A549 (cell line): Measurements from ENCODE around the gene INTS7. TPM values are rescaled to one million over a fixed set of nuclear protein-coding genes. Genes with fewer than 3 reads are reported as not detected.

ENCODE experiments used
- ATAC-seq, 2 experiments: fragments of 200-7000 bp in 1 of 2; fragments of >200 bp in 1 of 2; cut with Nextera tagmentation in 1 of 2; cut with Tn5 transposase in 1 of 2; 3 replicates each; pipeline versions ENCODE4 v1.8.0 to v1.9.1; 2018 to 2020; ENCODE audit warnings: mild to moderate bottlenecking in 1 of 2, moderate library complexity in 1 of 2
- CTCF ChIA-PET: fragments of 300-600 bp; sonication (Branson Sonifier 250); formaldehyde crosslinking; extraction: SDS; loops from one replicate; lab custom pipeline; 2021; ENCODE audit warnings: antibody characterized with exemption, inconsistent platforms; lab: Yijun Ruan, JAX
- POLR2A ChIA-PET: fragments of 350-600 bp; formaldehyde crosslinking; extraction: SDS; loops from one replicate; lab custom pipeline; 2021; ENCODE audit warnings: antibody characterized with exemption, inconsistent platforms; lab: Yijun Ruan, JAX
- DNase-seq, 2 experiments: peaks; one replicate each; pipeline versions ENCODE4 v3.0.0 to v3.0.0-alpha.2; 2011 to 2016; ENCODE audit warnings: low read depth in 1 of 2, low spot score in 1 of 2
- FAIRE-seq: peaks from 2 replicates; lab custom pipeline; 2011; peaks lifted over from hg19 to GRCh38; lab: Jason Lieb, UNC
- H3K27ac ChIP-seq, 2 experiments: fragments of >200 bp; sonication (Bioruptor Twin); formaldehyde crosslinking; 3 replicates each; pipeline ENCODE4 v1.5.1; 2016 to 2017
- H3K4me1 ChIP-seq: fragments of >200 bp; sonication (Bioruptor Twin); formaldehyde crosslinking; 3 replicates; pipeline ENCODE4 v1.6.1; 2016
- H3K4me2 ChIP-seq: fragments of >200 bp; sonication (Bioruptor Twin); formaldehyde crosslinking; 3 replicates; pipeline ENCODE4 v1.6.1; 2016
- H3K4me3 ChIP-seq: fragments of >200 bp; sonication (Bioruptor Twin); formaldehyde crosslinking; 3 replicates; pipeline ENCODE4 v1.5.1; 2016
- H3K9me3 ChIP-seq: fragments of >200 bp; sonication (Bioruptor Twin); formaldehyde crosslinking; 3 replicates; pipeline ENCODE4 v1.6.1; 2016
- CBX2 ChIP-seq: fragments of 200-600 bp; sonication (generic); IDR thresholded peaks from 2 replicates; pipeline ENCODE4 v1.6.1; 2016; ENCODE audit warnings: low read depth, mild to moderate bottlenecking, borderline replicate concordance
- CBX8 ChIP-seq: fragments of 200-600 bp; sonication (generic); IDR thresholded peaks from 2 replicates; pipeline ENCODE4 v1.6.1; 2016
- CEBPB ChIP-seq, 2 experiments: fragments of >200 bp in 1 of 2; sonication (Bioruptor Twin) in 1 of 2; formaldehyde crosslinking in 1 of 2; IDR thresholded peaks; 2 replicates each; pipeline ENCODE4 v1.6.1; 2012 to 2016
- CHD2 ChIP-seq: fragments of 150-350 bp; IDR thresholded peaks from 2 replicates; pipeline ENCODE4 v1.6.1; 2014; ENCODE audit warnings: low read length; ENCODE audit not compliant: partially characterized antibody
- E2F6 ChIP-seq: IDR thresholded peaks from 2 replicates; pipeline ENCODE4 v1.6.1; 2012; ENCODE audit warnings: low read depth, borderline replicate concordance
- EHMT2 ChIP-seq: fragments of 200-600 bp; sonication (generic); IDR thresholded peaks from 2 replicates; pipeline ENCODE4 v1.6.1; 2016; ENCODE audit warnings: antibody characterized with exemption, low read depth, mild to moderate bottlenecking, moderate library complexity
- ESRRA ChIP-seq: fragments of 150-350 bp; IDR thresholded peaks from 2 replicates; pipeline ENCODE4 v1.6.1; 2014; ENCODE audit warnings: mild to moderate bottlenecking, low read length, borderline replicate concordance
- FOSL2 ChIP-seq, 2 experiments: fragments of 450-650 bp in 1 of 2; fragments of >200 bp in 1 of 2; sonication (Bioruptor Twin) in 1 of 2; formaldehyde crosslinking; IDR thresholded peaks; 2 replicates each; pipeline versions ENCODE4 v1.5.0 to v1.6.1; 2016 to 2020; ENCODE audit warnings: mild to moderate bottlenecking in 1 of 2, moderate library complexity in 1 of 2
- HES2 ChIP-seq: fragments of >200 bp; sonication (Bioruptor Twin); formaldehyde crosslinking; IDR thresholded peaks from 2 replicates; pipeline ENCODE4 v1.6.1; 2016
- HEYL ChIP-seq: fragments of 250-450 bp; sonication (Bioruptor Pico); IDR thresholded peaks from 2 replicates; pipeline ENCODE4 v1.8.0; 2021; ENCODE audit warnings: mild to moderate bottlenecking, moderate library complexity
- HOXA7 ChIP-seq: fragments of 250-450 bp; sonication (Bioruptor Pico); IDR thresholded peaks from 2 replicates; pipeline ENCODE4 v1.5.0; 2020; ENCODE audit warnings: mild to moderate bottlenecking, moderate library complexity
- HOXB13 ChIP-seq: fragments of 250-450 bp; sonication (Bioruptor Pico); IDR thresholded peaks from 2 replicates; pipeline ENCODE4 v1.5.0; 2020; ENCODE audit warnings: low read depth, mild to moderate bottlenecking, moderate library complexity
- KDM1A ChIP-seq: fragments of 200-600 bp; sonication (generic); IDR thresholded peaks from 2 replicates; pipeline ENCODE4 v1.6.1; 2016; ENCODE audit warnings: low read depth, mild to moderate bottlenecking
- KDM5A ChIP-seq: fragments of 200-600 bp; sonication (generic); IDR thresholded peaks from 2 replicates; pipeline ENCODE4 v1.6.1; 2016; ENCODE audit warnings: antibody characterized with exemption, mild to moderate bottlenecking
- MAX ChIP-seq: IDR thresholded peaks from 2 replicates; pipeline ENCODE4 v1.6.1; 2012
- MAZ ChIP-seq: fragments of 150-350 bp; IDR thresholded peaks from 2 replicates; pipeline ENCODE4 v1.6.1; 2014; ENCODE audit warnings: antibody characterized with exemption, low read depth, low read length, borderline replicate concordance
- MYC ChIP-seq: IDR thresholded peaks from 2 replicates; pipeline ENCODE4 v1.6.1; 2012; ENCODE audit warnings: mild to moderate bottlenecking, inconsistent platforms, low read length, improper control_type of control experiment, borderline replicate concordance
- NFE2L2 ChIP-seq: fragments of 150-350 bp; conservative IDR thresholded peaks from 2 replicates; pipeline ENCODE4 v1.6.1; 2014; ENCODE audit warnings: low read length
- POLR2A ChIP-seq: IDR thresholded peaks from 2 replicates; pipeline ENCODE4 v1.6.1; 2012; ENCODE audit warnings: mild to moderate bottlenecking, low read length
- POLR2AphosphoS2 ChIP-seq: conservative IDR thresholded peaks from 2 replicates; pipeline ENCODE4 v1.6.1; 2012; ENCODE audit warnings: low read length, improper control_type of control experiment, inconsistent platforms
- RAD21 ChIP-seq, 2 experiments: fragments of >200 bp in 1 of 2; sonication (Bioruptor Twin) in 1 of 2; formaldehyde crosslinking in 1 of 2; IDR thresholded peaks in 1 of 2; conservative IDR thresholded peaks in 1 of 2; 2 replicates in 1 of 2; 3 replicates in 1 of 2; pipeline ENCODE4 v1.6.1; 2012 to 2018; ENCODE audit warnings: inconsistent platforms in 1 of 2
- SMC3 ChIP-seq: fragments of >200 bp; sonication (Bioruptor Twin); formaldehyde crosslinking; IDR thresholded peaks from 3 replicates; pipeline ENCODE4 v1.6.1; 2018; ENCODE audit warnings: inconsistent platforms
- USF2 ChIP-seq: fragments of 450-650 bp; IDR thresholded peaks from 2 replicates; pipeline ENCODE4 v1.6.1; 2014; ENCODE audit warnings: antibody characterized with exemption
- ZC3H11A ChIP-seq: fragments of 450-650 bp; IDR thresholded peaks from 2 replicates; pipeline ENCODE4 v1.6.1; 2014; ENCODE audit warnings: antibody characterized with exemption, mild to moderate bottlenecking
- ZNF302 ChIP-seq: fragments of 250-450 bp; sonication (Bioruptor Pico); IDR thresholded peaks from 2 replicates; pipeline ENCODE4 v1.9.0; 2021; ENCODE audit warnings: inconsistent platforms, mild to moderate bottlenecking, moderate library complexity
- WGBS: methylation state at CpG from one replicate; pipeline ENCODE4 v1.1.6; 2017; ENCODE audit errors: missing lambda C conversion rate; 5-methylcytosine and 5-hydroxymethylcytosine counted together
- polyA plus RNA-seq, 4 experiments: library from polyadenylated mRNA; depleted of rRNA in 3 of 4; stranded (reverse); fragments of >200 nt; fragmentation: RNase III in 1 of 4; extraction: RNeasy Plus Mini Kit Qiagen cat#74134 plus additional on column Dnase treatment in 1 of 4; gene quantifications; 2 replicates in 3 of 4; 3 replicates in 1 of 4; pipeline ENCODE4 v1.2.3, GENCODE V29; 2011 to 2017

Gene INTS7
- polyA plus RNA-seq, 2 of the 4 experiments (the other 2 are of a cell fraction) = 21.5 to 47.2 TPM

GRCh38 chr1:212044851-212045250, 9.5 kb upstream of the INTS7 start:
- H3K4me2 ChIP-seq = no peak overlapping the region
- DNase-seq (no peak), FAIRE-seq (no peak), ATAC-seq (no peak)
- POLR2A ChIA-PET = no interaction called here
- no peaks in the 10 kb centered on the region for H3K9me3 ChIP-seq
- H3K27ac ChIP-seq = no peak overlapping the region
- peaks cover 13% of the 10 kb centered on the region for H3K4me1 ChIP-seq
- TF ChIP-seq HOXB13 (no peak), SMC3 (no peak), MYC (no peak), ZC3H11A (no peak), EHMT2 (no peak), E2F6 (no peak), MAX (no peak), USF2 (no peak), MAZ (no peak), CBX8 (no peak), HOXA7 (no peak), ZNF302 (CRISPR knock-in tag) (no peak), HEYL (CRISPR knock-in tag) (no peak)
- CTCF ChIA-PET = interaction anchor here (1.2 to 7.5 kb wide), 4 partner anchors 9 to 411 kb away, joined by 4 to 58 read pairs (median 6); partner anchors contain the start of genes DTL and INTS7
- H3K4me3 ChIP-seq = no peak overlapping the region
- 91% methylated on average over 1 of the region's 1 CpG for WGBS

GRCh38 chr1:212042436-212042835, 7.1 kb upstream of the INTS7 start:
- FAIRE-seq (no peak), DNase-seq (no peak), ATAC-seq (no peak)
- CTCF ChIA-PET = interaction anchor here (2.7 kb wide), 1 partner anchor 413 kb away, joined by 7 read pairs; no protein-coding TSS in a partner anchor
- no peak overlapping the region for H3K27ac ChIP-seq
- peaks cover 37% of the 10 kb centered on the region for H3K4me1 ChIP-seq
- POLR2A ChIA-PET = no interaction called here
- H3K9me3 ChIP-seq = no peaks in the 10 kb centered on the region
- H3K4me2 ChIP-seq = no peak overlapping the region
- no peak for TF ChIP-seq FOSL2 (IDR thresholded peaks at IDR 0.05)
- no peak for TF ChIP-seq FOSL2 (CRISPR knock-in tag; IDR thresholded peaks at IDR 0.05)
- TF ChIP-seq POLR2A = no peak
- TF ChIP-seq CHD2 = no peak
- TF ChIP-seq CBX2 = no peak
- TF ChIP-seq MAX = no peak
- TF ChIP-seq KDM5A = no peak
- no peak for TF ChIP-seq HOXB13
- no peak for TF ChIP-seq RAD21 (conservative IDR thresholded peaks at IDR 0.05 in 1 of 2, IDR thresholded peaks at IDR 0.05 in 1 of 2)
- TF ChIP-seq NFE2L2 = no peak
- no peak for TF ChIP-seq POLR2AphosphoS2
- no peak for TF ChIP-seq CEBPB (IDR thresholded peaks at IDR 0.05)
- TF ChIP-seq HEYL (CRISPR knock-in tag) = no peak
- TF ChIP-seq KDM1A = no peak
- TF ChIP-seq ESRRA = no peak
- TF ChIP-seq HES2 = no peak
- no peak overlapping the region for H3K4me3 ChIP-seq
